CD4-positive, alpha-beta T cell (primary cell): ENCODE measurements around the gene RNF44. TPM values are rescaled to one million over a fixed set of nuclear protein-coding genes. Genes with fewer than 3 reads are reported as not detected.

Source experiments
- ATAC-seq: fragments of 200-7000 bp; cut with Tn5 transposase; one replicate; pipeline ENCODE4 v1.10.0; 2022; ENCODE audit warnings: mild to moderate bottlenecking; ENCODE audit not compliant: poor library complexity
- CTCF ChIA-PET: fragments of 350-600 bp; sonication (Branson Sonifier 250); formaldehyde crosslinking; loops from one replicate; lab custom pipeline; 2021; ENCODE audit warnings: antibody characterized with exemption, inconsistent platforms; lab: Charles Lee
- POLR2A ChIA-PET: fragments of 350-600 bp; sonication (Branson Sonifier 250); formaldehyde crosslinking; loops from one replicate; lab custom pipeline; 2021; ENCODE audit warnings: antibody characterized with exemption, inconsistent platforms; lab: Charles Lee
- DNase-seq, 14 experiments: peaks; one replicate each; pipeline ENCODE4 v3.0.0-alpha.2; 2013 to 2020; ENCODE audit warnings: mixed read lengths in 2 of 14
- H3K27ac ChIP-seq, 2 donors: one replicate each; pipeline versions ENCODE4 v1.5.1 to v1.7.0; 2013; ENCODE audit warnings: low read length in 2 of 2, low read depth in 1 of 2, mild to moderate bottlenecking in 1 of 2
- H3K27me3 ChIP-seq, 2 experiments: 1 replicate in 1 of 2; 2 replicates in 1 of 2; pipeline versions ENCODE4 v1.6.1 to v1.7.0; 2013; ENCODE audit warnings: low read length in 2 of 2, control low read depth in 1 of 2, mild to moderate bottlenecking in 1 of 2, moderate library complexity in 1 of 2; ENCODE audit not compliant: insufficient read depth in 2 of 2, control insufficient read depth in 1 of 2
- H3K36me3 ChIP-seq: one replicate; pipeline ENCODE4 v1.6.1; 2013; ENCODE audit warnings: low read length, control low read depth; ENCODE audit not compliant: insufficient read depth
- H3K4me1 ChIP-seq: one replicate; pipeline ENCODE4 v1.6.1; 2013; ENCODE audit warnings: low read length, control low read depth; ENCODE audit not compliant: insufficient read depth
- H3K4me3 ChIP-seq: one replicate; pipeline ENCODE4 v1.5.1; 2013; ENCODE audit warnings: mild to moderate bottlenecking, low read length, moderate library complexity
- H3K9me3 ChIP-seq, 2 experiments: 1 replicate in 1 of 2; 2 replicates in 1 of 2; pipeline versions ENCODE4 v1.6.1 to v1.7.0; 2013; ENCODE audit warnings: low read length in 2 of 2, mild to moderate bottlenecking in 2 of 2, control low read depth in 1 of 2, moderate library complexity in 1 of 2; ENCODE audit not compliant: control insufficient read depth in 1 of 2, insufficient read depth in 1 of 2
- H3K27ac Mint-ChIP-seq: one replicate; pipeline ENCODE4 v1.8.0; 2020; ENCODE audit warnings: mixed read lengths
- H3K27me3 Mint-ChIP-seq: one replicate; pipeline ENCODE4 v1.8.0; 2021; ENCODE audit warnings: mixed read lengths
- H3K36me3 Mint-ChIP-seq: one replicate; pipeline ENCODE4 v1.8.0; 2021; ENCODE audit warnings: low read depth, mixed read lengths
- H3K4me1 Mint-ChIP-seq: one replicate; pipeline ENCODE4 v1.8.0; 2021; ENCODE audit warnings: low read depth, mixed read lengths
- H3K4me3 Mint-ChIP-seq: one replicate; pipeline ENCODE4 v1.8.0; 2020; ENCODE audit warnings: mild to moderate bottlenecking, mixed read lengths
- H3K9me3 Mint-ChIP-seq: one replicate; pipeline ENCODE4 v1.8.0; 2020; ENCODE audit warnings: mixed read lengths
- CTCF ChIP-seq: fragments of 200-600 bp; IDR thresholded peaks from one replicate; pipeline ENCODE4 v1.8.0; 2022; ENCODE audit warnings: antibody characterized with exemption, mild to moderate bottlenecking
- intact Hi-C, 2 experiments: fragments of 100-400 bp; cut with DNase I in 1 of 2; cut with micrococcal nuclease in 1 of 2; formaldehyde crosslinking; loops; one replicate each; pipeline versions ENCODE4 v1.15.1 to v1.9.0; 2023 to 2025; cut with DNase I, micrococcal nuclease
- total RNA-seq, 174 experiments: library from RNA in 2 of 174; stranded (reverse) in 2 of 174; gene quantifications; one replicate each; pipeline ENCODE4 v1.2.3 and lab custom pipeline; 2021 to 2026

Gene RNF44
- total RNA-seq, 2 experiments from 2014 or later = 208 to 217 TPM

- TF ChIP-seq CTCF = no peak
- Mint-ChIP-seq H3K27ac (no peak overlapping the region), H3K27me3 (no peaks in the 10 kb centered on the region), H3K4me1 (peaks cover 54% of the 10 kb centered on the region), H3K36me3 (peaks cover 47% of the 10 kb centered on the region), H3K9me3 (no peaks in the 10 kb centered on the region), H3K4me3 (no peak overlapping the region)
- Histone ChIP-seq H3K27ac (no peak overlapping the region), H3K9me3 (no peaks in the 10 kb centered on the region), H3K27me3 (no peaks in the 10 kb centered on the region), H3K4me1 (peaks cover 33% of the 10 kb centered on the region), H3K4me3 (no peak overlapping the region), H3K36me3 (peaks cover 44% of the 10 kb centered on the region)
- DNase-seq (no peak), ATAC-seq (no peak)
- POLR2A ChIA-PET = interaction anchor here (6.9 kb wide), 1 partner anchor 10 kb away, joined by 78 read pairs; the partner anchor contains the start of gene RNF44
- CTCF ChIA-PET = interaction anchor here (2.8 kb wide), 1 partner anchor 110 kb away, joined by 7 read pairs; the partner anchor contains the start of gene CLTB
- intact Hi-C loops = no loop called here
Observed at GRCh38 chr5:176526462-176526861, 10.7 kb downstream of the RNF44 start.

GRCh38 chr5:176525677-176526076 is 11.5 kb downstream of the RNF44 start:
- peaks cover 48% of the 10 kb centered on the region for H3K4me1 Mint-ChIP-seq
- ATAC-seq (no peak), DNase-seq (no peak)
- ChIA-PET CTCF (interaction anchor here (2.8 kb wide), 1 partner anchor 109 kb away, joined by 7 read pairs; the partner anchor contains the start of gene CLTB), POLR2A (interaction anchor here (1.4 to 6.9 kb wide), 2 partner anchors 8 to 11 kb away, joined by 3 to 78 read pairs; partner anchors contain the start of gene RNF44)
- Histone ChIP-seq H3K27me3 (no peaks in the 10 kb centered on the region), H3K9me3 (no peaks in the 10 kb centered on the region), H3K4me3 (no peak overlapping the region), H3K4me1 (peaks cover 25% of the 10 kb centered on the region), H3K27ac (no peak overlapping the region), H3K36me3 (peaks cover 36% of the 10 kb centered on the region)
- no peaks in the 10 kb centered on the region for H3K9me3 Mint-ChIP-seq
- no peaks in the 10 kb centered on the region for H3K27me3 Mint-ChIP-seq
- peaks cover 40% of the 10 kb centered on the region for H3K36me3 Mint-ChIP-seq
- peak overlapping the region; percentile 49 for H3K27ac Mint-ChIP-seq
- intact Hi-C loops = no loop called here
- TF ChIP-seq CTCF = no peak
- H3K4me3 Mint-ChIP-seq = no peak overlapping the region

- DNase-seq (no peak), ATAC-seq (no peak)
- intact Hi-C loops = no loop called here
- Mint-ChIP-seq H3K36me3 (peaks cover 40% of the 10 kb centered on the region), H3K4me3 (no peak overlapping the region), H3K9me3 (no peaks in the 10 kb centered on the region), H3K27me3 (no peaks in the 10 kb centered on the region), H3K27ac (peak overlapping the region; percentile 49), H3K4me1 (peaks cover 48% of the 10 kb centered on the region)
- Histone ChIP-seq H3K36me3 (peaks cover 32% of the 10 kb centered on the region), H3K9me3 (no peaks in the 10 kb centered on the region), H3K4me1 (peaks cover 19% of the 10 kb centered on the region), H3K4me3 (no peak overlapping the region), H3K27ac (no peak overlapping the region), H3K27me3 (no peaks in the 10 kb centered on the region)
- POLR2A ChIA-PET = interaction anchor here (1.4 to 6.9 kb wide), 3 partner anchors 9 to 17 kb away, joined by 3 to 78 read pairs (median 6); partner anchors contain the start of gene RNF44
- CTCF ChIA-PET = interaction anchor here (2.8 kb wide), 1 partner anchor 109 kb away, joined by 7 read pairs; the partner anchor contains the start of gene CLTB
- no peak for TF ChIP-seq CTCF
Observed at GRCh38 chr5:176524987-176525386, 12.2 kb downstream of the RNF44 start.
